A549 (cell line): ENCODE measurements around the gene ZNF574. TPM values are rescaled to one million over a fixed set of nuclear protein-coding genes. Genes with fewer than 3 reads are reported as not detected.

Experiments used
- ATAC-seq, 2 experiments: fragments of 200-7000 bp in 1 of 2; fragments of >200 bp in 1 of 2; cut with Nextera tagmentation in 1 of 2; cut with Tn5 transposase in 1 of 2; 3 replicates each; pipeline versions ENCODE4 v1.8.0 to v1.9.1; 2018 to 2020; ENCODE audit warnings: mild to moderate bottlenecking in 1 of 2, moderate library complexity in 1 of 2
- CTCF ChIA-PET: fragments of 300-600 bp; sonication (Branson Sonifier 250); formaldehyde crosslinking; extraction: SDS; loops from one replicate; lab custom pipeline; 2021; ENCODE audit warnings: antibody characterized with exemption, inconsistent platforms; lab: Yijun Ruan, JAX
- POLR2A ChIA-PET: fragments of 350-600 bp; formaldehyde crosslinking; extraction: SDS; loops from one replicate; lab custom pipeline; 2021; ENCODE audit warnings: antibody characterized with exemption, inconsistent platforms; lab: Yijun Ruan, JAX
- DNase-seq, 2 experiments: peaks; one replicate each; pipeline versions ENCODE4 v3.0.0 to v3.0.0-alpha.2; 2011 to 2016; ENCODE audit warnings: low read depth in 1 of 2, low spot score in 1 of 2
- FAIRE-seq: peaks from 2 replicates; lab custom pipeline; 2011; peaks lifted over from hg19 to GRCh38; lab: Jason Lieb, UNC
- H3K27ac ChIP-seq, 2 experiments: fragments of >200 bp; sonication (Bioruptor Twin); formaldehyde crosslinking; 3 replicates each; pipeline ENCODE4 v1.5.1; 2016 to 2017
- H3K4me1 ChIP-seq: fragments of >200 bp; sonication (Bioruptor Twin); formaldehyde crosslinking; 3 replicates; pipeline ENCODE4 v1.6.1; 2016
- H3K4me2 ChIP-seq: fragments of >200 bp; sonication (Bioruptor Twin); formaldehyde crosslinking; 3 replicates; pipeline ENCODE4 v1.6.1; 2016
- H3K4me3 ChIP-seq: fragments of >200 bp; sonication (Bioruptor Twin); formaldehyde crosslinking; 3 replicates; pipeline ENCODE4 v1.5.1; 2016
- H3K9me3 ChIP-seq: fragments of >200 bp; sonication (Bioruptor Twin); formaldehyde crosslinking; 3 replicates; pipeline ENCODE4 v1.6.1; 2016
- CEBPB ChIP-seq, 2 experiments: fragments of >200 bp in 1 of 2; sonication (Bioruptor Twin) in 1 of 2; formaldehyde crosslinking in 1 of 2; IDR thresholded peaks; 2 replicates each; pipeline ENCODE4 v1.6.1; 2012 to 2016
- CHD4 ChIP-seq: fragments of 200-600 bp; sonication (generic); IDR thresholded peaks from 2 replicates; pipeline ENCODE4 v1.6.1; 2016; ENCODE audit warnings: antibody characterized with exemption, mild to moderate bottlenecking, borderline replicate concordance
- CTCF ChIP-seq: fragments of >200 bp; sonication (Bioruptor Twin); formaldehyde crosslinking; IDR thresholded peaks from 3 replicates; pipeline ENCODE4 v1.5.1; 2016
- E2F6 ChIP-seq: IDR thresholded peaks from 2 replicates; pipeline ENCODE4 v1.6.1; 2012; ENCODE audit warnings: low read depth, borderline replicate concordance
- EHF ChIP-seq: fragments of 250-450 bp; sonication (Bioruptor Pico); IDR thresholded peaks from 2 replicates; pipeline ENCODE4 v1.5.0; 2020; ENCODE audit warnings: mild to moderate bottlenecking
- HES2 ChIP-seq: fragments of >200 bp; sonication (Bioruptor Twin); formaldehyde crosslinking; IDR thresholded peaks from 2 replicates; pipeline ENCODE4 v1.6.1; 2016
- HOXB5 ChIP-seq: fragments of 250-450 bp; sonication (Bioruptor Pico); IDR thresholded peaks from 2 replicates; pipeline ENCODE4 v1.5.0; 2020; ENCODE audit warnings: mild to moderate bottlenecking, moderate library complexity
- JUN ChIP-seq, 2 experiments: fragments of >200 bp; sonication (Bioruptor Twin); formaldehyde crosslinking; IDR thresholded peaks; 2 replicates in 1 of 2; 3 replicates in 1 of 2; pipeline ENCODE4 v1.6.1; 2016 to 2017
- JUNB ChIP-seq: fragments of >200 bp; sonication (Bioruptor Twin); formaldehyde crosslinking; IDR thresholded peaks from 2 replicates; pipeline ENCODE4 v1.6.1; 2016
- KDM1A ChIP-seq: fragments of 200-600 bp; sonication (generic); IDR thresholded peaks from 2 replicates; pipeline ENCODE4 v1.6.1; 2016; ENCODE audit warnings: low read depth, mild to moderate bottlenecking
- MYC ChIP-seq: IDR thresholded peaks from 2 replicates; pipeline ENCODE4 v1.6.1; 2012; ENCODE audit warnings: mild to moderate bottlenecking, inconsistent platforms, low read length, improper control_type of control experiment, borderline replicate concordance
- NR3C1 ChIP-seq: fragments of >200 bp; sonication (Bioruptor Twin); formaldehyde crosslinking; IDR thresholded peaks from 3 replicates; pipeline ENCODE4 v1.6.1; 2017
- PBX3 ChIP-seq: IDR thresholded peaks from 2 replicates; pipeline ENCODE4 v1.6.1; 2012
- PHF8 ChIP-seq: fragments of 200-600 bp; sonication (generic); IDR thresholded peaks from 2 replicates; pipeline ENCODE4 v1.6.1; 2016; ENCODE audit warnings: low read depth, mild to moderate bottlenecking, antibody characterized with exemption, moderate library complexity, borderline replicate concordance
- RARB ChIP-seq: fragments of 250-450 bp; sonication (Bioruptor Pico); IDR thresholded peaks from 2 replicates; pipeline ENCODE4 v1.8.0; 2021; ENCODE audit warnings: mild to moderate bottlenecking, moderate library complexity
- RFX5 ChIP-seq: fragments of 450-650 bp; IDR thresholded peaks from 2 replicates; pipeline ENCODE4 v1.7.1; 2014; ENCODE audit warnings: antibody characterized with exemption, mild to moderate bottlenecking, moderate library complexity
- WGBS: methylation state at CpG from one replicate; pipeline ENCODE4 v1.1.6; 2017; ENCODE audit errors: missing lambda C conversion rate; 5-methylcytosine and 5-hydroxymethylcytosine counted together
- polyA plus RNA-seq, 4 experiments: library from polyadenylated mRNA; depleted of rRNA in 3 of 4; stranded (reverse); fragments of >200 nt; fragmentation: RNase III in 1 of 4; extraction: RNeasy Plus Mini Kit Qiagen cat#74134 plus additional on column Dnase treatment in 1 of 4; gene quantifications; 2 replicates in 3 of 4; 3 replicates in 1 of 4; pipeline ENCODE4 v1.2.3, GENCODE V29; 2011 to 2017

ZNF574 gene
- polyA plus RNA-seq, 2 of the 4 experiments (the other 2 are of a cell fraction): 11.3 to 21.8 TPM

- ATAC-seq: no peak
- no peak overlapping the region for H3K4me2 ChIP-seq
- CTCF ChIA-PET: interaction anchor here (0.6 to 32.8 kb wide), 11 partner anchors 7 to 284 kb away, joined by 3 to 678 read pairs (median 51); partner anchors contain the start of genes GSK3A and POU2F2
- 90% methylated on average over 20 of the region's 20 CpGs for WGBS
- peaks cover 32% of the 10 kb centered on the region for H3K4me1 ChIP-seq
- POLR2A ChIA-PET: no interaction called here
- no peak for TF ChIP-seq EHF
- no peak for TF ChIP-seq JUNB
- no peak for TF ChIP-seq NR3C1
- no peak for TF ChIP-seq HOXB5 (CRISPR knock-in tag)
- no peak for TF ChIP-seq HES2
- TF ChIP-seq KDM1A: 0 out of 2 replicates have a peak, but pooled peaks have one; percentile 24
- TF ChIP-seq PBX3: no peak
- TF ChIP-seq E2F6: no peak
- TF ChIP-seq, all 56 proteins: peak for 1
- Histone ChIP-seq H3K9me3 (no peaks in the 10 kb centered on the region), H3K27ac (no peak overlapping the region), H3K4me3 (no peak overlapping the region)
- FAIRE-seq (peak; percentile 13), DNase-seq (no peak)
These were observed 40.5 kb downstream of the ZNF574 start for GRCh38 chr19:42116308-42117075.

DNA sequence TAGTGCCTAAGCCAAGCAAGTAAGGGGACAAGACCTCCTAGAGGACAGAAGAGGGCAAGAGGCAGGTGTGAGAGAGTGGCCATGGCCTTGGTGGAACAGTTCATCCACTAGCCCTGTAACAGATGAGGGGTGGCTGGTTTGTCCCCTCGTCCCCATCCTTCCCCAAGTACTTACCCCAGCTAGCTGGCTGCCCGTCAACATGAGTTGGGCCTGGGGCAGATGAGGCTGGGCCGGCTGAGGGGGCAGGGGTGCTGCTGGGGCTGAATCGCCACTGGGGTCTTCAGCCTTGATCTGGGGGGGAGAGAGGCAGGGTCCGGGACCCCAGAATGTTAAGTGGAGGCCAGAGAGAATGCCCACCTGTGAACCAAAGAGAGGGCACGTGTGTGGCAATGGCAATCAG, 41.1 kb downstream of the ZNF574 start:
- no peak overlapping the region for H3K4me2 ChIP-seq
- FAIRE-seq (no peak), DNase-seq (no peak), ATAC-seq (no peak)
- TF ChIP-seq PBX3 (no peak), CHD4 (no peak), JUNB (no peak), RFX5 (no peak), MYC (no peak), JUN (IDR thresholded peaks at IDR 0.05) (no peak), RARB (no peak), PHF8 (no peak), NR3C1 (no peak), CTCF (no peak), CEBPB (IDR thresholded peaks at IDR 0.05) (no peak)
- 74% methylated on average over 6 of the region's 6 CpGs for WGBS
- H3K9me3 ChIP-seq: no peaks in the 10 kb centered on the region
- no peak overlapping the region for H3K4me3 ChIP-seq
- ChIA-PET POLR2A (no interaction called here), CTCF (interaction anchor here (0.6 to 32.8 kb wide), 9 partner anchors 8 to 179 kb away, joined by 3 to 678 read pairs (median 213); partner anchors contain the start of genes GSK3A and POU2F2)
- H3K4me1 ChIP-seq: peaks cover 36% of the 10 kb centered on the region
- no peak overlapping the region for H3K27ac ChIP-seq
